ENCODE data around the gene SLC66A2.
"Not testable (repeated sequence)": the region's sequence is repeated elsewhere in the genome, so short reads cannot be mapped to it uniquely, and the experiment has no call there.

Gene SLC66A2

GRCh38 chr18:79877163-79878091 is 74.0 kb downstream of the SLC66A2 start:
- no peak for DNase-seq

GRCh38 chr18:79876497-79876896 is 75.0 kb downstream of the SLC66A2 start:
- no peak for DNase-seq

- no peak for DNase-seq
Observed at GRCh38 chr18:79875931-79876461, 75.5 kb downstream of the SLC66A2 start.

- no peak for DNase-seq
Observed at GRCh38 chr18:79875531-79875919, 75.9 kb downstream of the SLC66A2 start.

- no peak for DNase-seq
Observed at GRCh38 chr18:79874553-79875530, 76.6 kb downstream of the SLC66A2 start.

- DNase-seq = no peak
Observed at GRCh38 chr18:79873449-79874110, 77.9 kb downstream of the SLC66A2 start.

GRCh38 chr18:79872527-79873444 is 78.7 kb downstream of the SLC66A2 start:
- no peak for DNase-seq

GRCh38 chr18:79871481-79872091 is 79.9 kb downstream of the SLC66A2 start:
- no peak for DNase-seq

- DNase-seq = no peak
Observed at GRCh38 chr18:79871026-79871390, 80.4 kb downstream of the SLC66A2 start.

GRCh38 chr18:79870301-79871025 is 81.0 kb downstream of the SLC66A2 start:
- no peak for DNase-seq

- DNase-seq = no peak
Observed at GRCh38 chr18:79869591-79870300, 81.7 kb downstream of the SLC66A2 start.

- DNase-seq = no peak
Observed at GRCh38 chr18:79868811-79869541, 82.5 kb downstream of the SLC66A2 start.

- no peak for DNase-seq
Observed at GRCh38 chr18:79868168-79868784, 83.2 kb downstream of the SLC66A2 start.

- DNase-seq = no peak
Observed at GRCh38 chr18:79867666-79868065, 83.8 kb downstream of the SLC66A2 start.

- DNase-seq = no peak
Observed at GRCh38 chr18:79866889-79867574, 84.4 kb downstream of the SLC66A2 start.

GRCh38 chr18:79865951-79866350 is 85.5 kb downstream of the SLC66A2 start:
- DNase-seq = not testable (repeated sequence)

GRCh38 chr18:79864955-79865354 is 86.5 kb downstream of the SLC66A2 start:
- not testable (repeated sequence) for DNase-seq

Data from hippocampal formation (tissue), 2 donors.